Left ventricle myocardium superior (tissue), 1 donor: ENCODE data around the gene HNRNPDL. TPM values are rescaled to one million over a fixed set of nuclear protein-coding genes. Genes with fewer than 3 reads are reported as not detected.
A peak's percentile ranks its signal among the peaks of the same experiment; 100 is the strongest.
"Not testable (repeated sequence)": the region's sequence is repeated elsewhere in the genome, so short reads cannot be mapped to it uniquely, and the experiment has no call there.

Experiments
- ATAC-seq: fragments of 200-7000 bp; cut with Tn5 transposase; one replicate; pipeline ENCODE4 v1.9.1; 2020; ENCODE audit warnings: mild to moderate bottlenecking, moderate library complexity
- DNase-seq: peaks from one replicate; pipeline ENCODE4 v3.0.0-alpha.2; 2020
- intact Hi-C: fragments of 100-400 bp; cut with micrococcal nuclease; formaldehyde crosslinking; loops from one replicate; pipeline ENCODE4 v1.11.0; 2022
- total RNA-seq: library from RNA; stranded (reverse); fragmentation: NEBNext Ultra II Directional; extraction: Animal tissue kit (Norgen Biotek cat#: 25700); gene quantifications from one replicate; pipeline ENCODE4 v1.2.1, GENCODE V29; 2021
- donor health status: DM: no; HTN: yes; CAD: no; lungs with severe emphysema.

Gene HNRNPDL
- total RNA-seq, 1 donor from 2014 or later = 120 TPM

GRCh38 chr4:82436780-82437179, 6.5 kb upstream of the HNRNPDL start:
- no peak for ATAC-seq
- intact Hi-C loops = no loop called here
- no peak for DNase-seq

DNA sequence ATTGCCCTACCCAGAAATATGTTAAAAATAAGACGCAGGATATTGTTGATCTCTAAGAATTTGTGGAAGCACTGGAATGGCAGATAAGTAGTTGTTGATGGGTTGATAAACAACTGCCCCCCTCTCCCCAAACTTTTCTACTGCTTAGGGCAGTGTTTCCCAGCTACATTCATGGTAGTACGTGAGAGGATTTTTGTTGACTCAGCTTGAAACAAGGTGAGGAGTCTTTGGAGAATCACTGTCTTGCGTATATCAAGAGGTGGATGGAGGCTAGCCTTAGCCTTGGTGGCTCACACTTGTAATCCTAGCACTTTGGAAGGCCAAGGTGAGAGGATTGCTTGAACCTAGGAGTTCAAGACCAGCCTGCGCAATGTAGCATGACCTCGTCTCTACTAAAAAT, 5.9 kb upstream of the HNRNPDL start:
- DNase-seq = no peak
- intact Hi-C loops = no loop called here
- ATAC-seq = no peak

- intact Hi-C loops = no loop called here
- ATAC-seq (no peak), DNase-seq (no peak)
These were observed 4.7 kb upstream of the HNRNPDL start for GRCh38 chr4:82434949-82435348.

GRCh38 chr4:82433791-82434190, 3.5 kb upstream of the HNRNPDL start:
- ATAC-seq (no peak), DNase-seq (no peak)
- intact Hi-C loops = no loop called here

GRCh38 chr4:82432596-82432995, 2.3 kb upstream of the HNRNPDL start:
- intact Hi-C loops = no loop called here
- DNase-seq (no peak), ATAC-seq (no peak)

GRCh38 chr4:82431831-82432230, 1.6 kb upstream of the HNRNPDL start:
- no peak for ATAC-seq
- DNase-seq = no peak

DNA sequence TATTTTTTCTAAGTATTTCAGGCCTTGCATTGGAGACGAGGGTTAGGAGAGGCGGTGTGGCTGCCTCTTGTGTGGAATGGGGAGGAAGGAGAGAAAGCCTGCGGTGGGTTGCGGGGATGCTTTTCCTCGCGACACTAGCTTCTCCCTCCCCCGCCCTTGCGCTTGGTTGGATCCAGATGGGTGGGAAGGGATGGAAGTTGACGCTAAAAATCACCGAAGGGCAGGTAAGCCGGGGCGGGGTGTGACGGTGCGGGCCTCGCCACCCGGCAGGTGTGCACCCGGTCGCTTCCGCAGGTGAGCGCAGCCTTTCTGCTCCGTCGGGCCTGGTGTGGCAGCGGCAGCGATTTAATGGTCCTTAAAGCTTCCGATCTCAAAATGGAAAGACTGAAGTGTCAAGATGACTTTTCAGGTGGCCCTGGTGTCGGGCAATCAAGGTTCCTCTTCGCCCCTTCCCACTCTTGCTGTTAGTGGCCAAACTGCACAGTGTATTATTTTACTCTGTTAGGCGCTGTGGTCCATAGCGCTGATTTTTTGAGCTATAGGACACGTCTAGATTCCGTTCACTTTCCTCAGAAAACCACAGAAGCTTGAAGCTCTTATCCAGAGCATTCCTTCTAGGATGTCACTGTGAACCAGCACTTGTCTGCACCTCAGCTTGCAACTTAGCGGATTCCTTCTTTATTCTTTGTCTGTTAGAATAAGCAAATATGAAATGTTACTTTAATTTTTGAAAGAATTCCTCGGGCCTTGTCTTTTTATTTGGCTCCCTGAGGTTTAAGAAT, 893 bp upstream of the HNRNPDL start:
- intact Hi-C loops = no loop called here
- ATAC-seq = no peak
- peak; percentile 40 for DNase-seq

More at GRCh38 chr4:82431831-82432230, 1.6 kb upstream of the HNRNPDL start:
- intact Hi-C loops = no loop called here

DNA sequence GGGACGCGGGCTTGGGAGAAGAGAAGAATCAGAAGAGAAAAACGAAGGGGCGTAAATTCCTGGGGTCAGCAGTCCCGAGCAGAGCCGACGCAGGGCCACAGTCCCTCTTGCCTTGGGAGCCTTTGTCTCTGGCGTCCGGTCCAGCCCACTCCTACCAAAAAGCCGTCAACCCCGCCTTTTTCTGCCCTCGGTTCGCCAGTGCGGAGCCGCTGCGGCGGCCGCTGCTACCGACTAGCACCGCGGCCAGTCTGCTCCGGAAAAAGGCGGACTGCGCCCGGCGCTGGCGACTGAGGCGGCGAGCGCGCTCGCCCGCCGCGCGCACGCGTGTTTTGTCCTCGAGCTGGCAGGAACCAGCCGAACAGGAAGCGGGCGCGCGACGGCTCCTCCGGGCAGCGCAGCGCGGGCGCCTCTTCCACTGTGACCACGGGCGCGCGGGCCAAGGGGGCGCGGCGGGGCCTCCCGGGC, 502 bp downstream of the HNRNPDL start:
- peak; percentile 8 for ATAC-seq
- intact Hi-C loops = loop anchor here (5.0 kb wide), 1 partner anchor 52 kb away; no protein-coding TSS in a partner anchor
- no peak for DNase-seq

DNA sequence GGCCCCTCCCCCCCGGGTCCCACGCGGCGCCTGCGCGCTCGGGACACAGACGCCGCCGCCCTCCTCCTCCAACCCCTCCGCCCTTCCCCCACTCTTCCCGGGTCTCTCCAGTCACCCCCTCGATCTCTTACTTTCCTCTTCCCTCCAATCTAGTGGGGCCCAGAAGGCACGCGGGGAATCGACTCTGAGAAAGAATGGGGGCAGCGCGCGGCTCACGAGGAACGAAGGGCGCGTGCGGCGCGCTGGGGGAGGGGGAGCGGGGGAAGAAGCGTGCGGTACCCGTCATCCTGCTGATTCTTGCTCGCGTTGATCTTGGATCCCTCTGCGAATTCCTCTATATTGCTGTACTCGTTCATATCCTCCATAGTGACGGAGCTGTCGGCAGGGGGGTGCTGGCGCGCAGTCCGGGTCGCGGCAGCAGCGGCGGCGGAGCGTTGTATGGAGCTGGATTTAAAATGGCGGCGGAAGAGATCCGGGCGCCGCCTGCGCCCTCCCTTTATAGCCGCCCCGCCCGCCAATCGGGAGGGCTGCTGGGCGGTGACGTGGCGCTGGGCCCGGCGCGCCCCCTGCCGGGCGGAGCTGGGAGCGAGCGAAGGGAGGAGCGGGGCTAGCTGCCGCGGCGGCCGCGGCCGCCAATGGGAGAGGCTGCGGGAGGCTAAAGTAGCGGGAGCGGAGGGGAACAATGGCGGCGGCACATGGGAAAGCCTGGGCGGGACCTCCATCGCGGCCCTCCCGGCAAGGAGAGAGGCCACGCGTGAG, 1.1 kb downstream of the HNRNPDL start:
- intact Hi-C loops = loop anchor here (5.0 kb wide), 1 partner anchor 52 kb away; no protein-coding TSS in a partner anchor
- DNase-seq (peak; percentile 96), ATAC-seq (peak; percentile 88)

- intact Hi-C loops = loop anchor here (5.0 kb wide), 1 partner anchor 51 kb away; no protein-coding TSS in a partner anchor
- ATAC-seq (no peak), DNase-seq (no peak)
These were observed 1.7 kb downstream of the HNRNPDL start for GRCh38 chr4:82428526-82428968.

DNA sequence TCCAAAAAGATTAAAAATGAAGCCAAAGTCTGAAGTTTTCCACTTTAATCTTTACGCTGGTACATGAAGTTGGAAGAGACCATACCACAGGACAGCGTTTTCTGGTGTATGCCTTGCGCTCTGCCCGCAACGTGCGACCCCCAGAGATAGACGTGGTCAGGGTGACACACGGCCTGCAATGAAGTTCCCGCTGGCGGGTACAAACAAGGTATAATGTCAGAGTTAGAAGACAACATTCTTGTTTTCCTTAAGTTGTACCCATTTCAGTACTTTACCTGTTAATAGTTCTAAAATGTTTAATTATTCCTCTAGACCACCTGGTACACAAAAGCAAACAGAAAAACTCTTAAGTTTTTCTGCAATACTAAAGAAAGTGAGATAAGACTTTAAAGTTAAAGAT, 4.8 kb downstream of the HNRNPDL start:
- ATAC-seq (no peak), DNase-seq (no peak)
- intact Hi-C loops = loop anchor here (5.0 kb wide), 1 partner anchor 48 kb away; no protein-coding TSS in a partner anchor

- ATAC-seq = no peak
- no peak for DNase-seq
- intact Hi-C loops = no loop called here
These were observed 6.8 kb downstream of the HNRNPDL start for GRCh38 chr4:82423245-82424054.

DNA sequence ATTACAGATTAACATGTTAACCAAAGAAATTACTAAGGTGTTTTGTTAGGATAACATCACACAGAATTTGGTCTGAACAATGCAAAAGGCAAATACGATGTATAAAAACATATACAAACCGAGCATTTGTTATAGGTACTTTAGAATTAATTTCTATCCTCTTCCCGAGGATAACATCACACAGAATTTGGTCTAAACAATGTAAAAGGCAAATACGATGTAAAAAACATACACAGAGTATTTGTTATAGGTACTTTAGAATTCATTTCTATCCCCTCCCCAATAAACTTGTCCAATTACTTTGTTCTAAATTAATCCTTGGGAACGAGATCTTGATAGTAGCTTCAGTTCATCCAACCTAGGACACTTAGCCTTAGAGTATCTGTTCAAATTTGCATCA, 7.6 kb downstream of the HNRNPDL start:
- DNase-seq = no peak
- no peak for ATAC-seq
- intact Hi-C loops = no loop called here

DNA sequence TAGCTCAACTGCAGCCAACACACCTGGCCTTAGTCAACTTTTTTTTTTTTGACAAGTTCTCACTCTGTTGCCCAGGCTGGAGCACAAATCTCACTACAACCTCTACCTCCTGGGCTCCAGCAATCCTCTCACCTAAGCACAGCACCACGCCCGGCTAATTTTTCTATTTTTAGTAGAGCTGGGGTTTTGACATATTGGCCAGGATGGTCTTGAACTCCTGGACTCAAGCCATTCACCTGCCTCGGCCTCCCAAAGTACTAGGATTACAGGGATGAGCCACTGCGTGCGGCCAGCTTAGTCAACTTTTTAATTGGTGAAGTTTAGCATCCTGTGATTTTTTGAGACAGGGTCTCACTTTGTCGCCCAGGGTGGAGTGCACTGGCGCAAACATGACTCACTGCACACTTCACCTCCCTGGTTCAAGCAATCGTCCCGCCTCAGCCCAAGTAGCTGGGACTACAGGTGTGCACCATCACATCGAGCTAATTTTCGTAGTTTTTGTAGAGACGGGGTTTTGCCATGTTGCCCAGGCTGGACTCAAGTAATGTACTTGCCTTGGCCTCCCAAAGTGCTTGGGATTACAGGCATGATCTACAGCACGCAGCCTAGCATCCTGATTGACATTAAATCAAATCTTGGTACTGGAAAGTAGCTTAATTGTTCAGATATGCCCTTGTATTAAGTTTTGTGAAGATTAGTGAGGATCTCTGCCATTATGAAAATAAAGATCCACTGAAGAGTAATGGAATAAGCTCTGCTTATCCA, 8.3 kb downstream of the HNRNPDL start:
- no peak for DNase-seq
- ATAC-seq = peak; percentile 43
- intact Hi-C loops = no loop called here

DNA sequence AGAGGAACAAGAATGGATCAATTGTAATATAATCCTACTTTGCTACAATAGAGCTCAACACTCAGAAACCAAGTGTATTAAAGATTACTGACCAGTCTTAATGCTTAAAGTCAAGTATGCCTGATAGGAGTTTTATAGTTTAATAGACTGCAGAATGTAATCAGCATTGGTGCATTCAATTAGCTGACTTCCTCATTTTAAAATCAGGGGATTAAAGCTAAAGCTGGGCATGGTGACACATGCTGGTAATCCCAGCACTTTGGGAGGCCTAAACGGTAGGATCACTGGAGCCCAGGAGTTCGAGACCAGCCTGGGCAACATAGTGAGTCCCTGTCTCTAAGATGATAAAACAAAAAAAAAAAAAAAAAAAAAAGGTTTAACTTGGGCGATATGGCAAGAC, 10.8 kb downstream of the HNRNPDL start:
- no peak for ATAC-seq
- intact Hi-C loops = no loop called here
- no peak for DNase-seq

DNA sequence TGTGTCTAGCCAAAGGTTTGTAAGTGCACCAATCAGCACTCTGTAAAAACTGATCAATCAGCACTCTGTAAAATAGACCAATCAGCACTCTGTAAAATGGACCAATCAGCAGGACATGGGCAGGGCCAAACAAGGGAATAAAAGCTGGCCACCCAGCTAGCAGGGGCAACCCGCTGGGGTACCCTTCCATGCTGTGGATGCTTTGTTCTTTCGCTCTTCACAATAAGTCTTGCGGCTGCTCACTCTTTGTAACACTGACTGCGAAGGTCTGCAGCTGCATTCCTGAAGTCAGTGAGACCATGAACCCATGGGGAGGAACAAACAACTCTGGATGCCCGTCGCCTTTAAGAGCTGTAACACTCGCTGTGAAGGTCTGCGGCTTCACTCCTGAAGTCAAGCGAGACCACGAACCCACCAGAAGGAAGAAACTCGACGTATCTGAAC, 14.3 kb downstream of the HNRNPDL start:
- DNase-seq (no peak), ATAC-seq (no peak)
- intact Hi-C loops = no loop called here

GRCh38 chr4:82415061-82415460, 15.2 kb downstream of the HNRNPDL start:
- peak; percentile 80 for ATAC-seq
- DNase-seq, intact Hi-C loops: not testable (repeated sequence)

DNA sequence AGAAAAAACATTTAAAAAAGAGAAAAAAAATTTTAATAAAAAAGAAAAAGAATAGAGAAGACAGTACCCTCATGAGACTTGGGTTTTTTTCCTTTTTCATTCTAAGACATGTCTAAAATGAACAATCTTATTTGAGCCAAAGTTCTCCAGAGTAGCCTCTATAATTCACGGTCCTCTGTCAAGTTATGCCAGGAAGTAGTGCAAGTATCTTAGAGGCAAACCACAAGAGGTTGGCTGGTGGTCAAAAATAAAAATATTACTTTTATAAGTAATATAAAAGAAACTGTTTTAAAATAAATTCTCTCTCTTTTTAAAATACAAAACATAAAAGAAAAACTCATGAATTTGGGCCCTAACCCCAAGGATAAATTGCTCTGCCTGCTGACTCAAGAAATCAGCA, 26.5 kb downstream of the HNRNPDL start:
- intact Hi-C loops = no loop called here
- no peak for ATAC-seq
- no peak for DNase-seq
